HepG2 (cell line): ENCODE measurements around the gene RPRD2. TPM values are rescaled to one million over a fixed set of nuclear protein-coding genes. Genes with fewer than 3 reads are reported as not detected.

Experiments
- ADNP ChIP-seq: sonication (generic); formaldehyde crosslinking; IDR thresholded peaks from 2 replicates; pipeline ENCODE4 v1.4.0; 2020; ENCODE audit warnings: missing genetic modification reagents
- ATF6 ChIP-seq: sonication (generic); formaldehyde crosslinking; conservative IDR thresholded peaks from 2 replicates; pipeline ENCODE4 v1.4.0; 2020; ENCODE audit warnings: missing genetic modification reagents
- HNRNPH1 ChIP-seq: fragments of 200-400 bp; formaldehyde crosslinking; optimal IDR thresholded peaks from 2 replicates; pipeline ENCODE3; 2017; ENCODE audit warnings: mild to moderate bottlenecking, low read depth, low read length
- SUZ12 ChIP-seq: fragments of 150-350 bp; IDR thresholded peaks from 2 replicates; pipeline ENCODE4 v1.6.1; 2014; ENCODE audit warnings: low read depth, low read length
- TOE1 ChIP-seq: sonication (generic); formaldehyde crosslinking; IDR thresholded peaks from 2 replicates; pipeline ENCODE4 v1.4.0; 2020; ENCODE audit warnings: mild to moderate bottlenecking, missing genetic modification reagents
- TRAFD1 ChIP-seq: sonication (generic); formaldehyde crosslinking; IDR thresholded peaks from 2 replicates; pipeline ENCODE4 v1.5.1; 2020; ENCODE audit warnings: missing genetic modification reagents, mild to moderate bottlenecking, borderline replicate concordance
- ZFP91 ChIP-seq: sonication (generic); formaldehyde crosslinking; IDR thresholded peaks from 2 replicates; pipeline ENCODE4 v1.9.0; 2022; ENCODE audit warnings: missing genetic modification reagents, mild to moderate bottlenecking, borderline replicate concordance
- ZNF430 ChIP-seq: sonication (generic); formaldehyde crosslinking; IDR thresholded peaks from 2 replicates; pipeline ENCODE4 v1.9.0; 2021; ENCODE audit warnings: mild to moderate bottlenecking, missing genetic modification reagents
- ZNF512B ChIP-seq: sonication (generic); formaldehyde crosslinking; IDR thresholded peaks from 2 replicates; pipeline ENCODE4 v1.5.1; 2020; ENCODE audit warnings: missing genetic modification reagents, mild to moderate bottlenecking, borderline replicate concordance
- ZNF678 ChIP-seq: sonication (generic); formaldehyde crosslinking; IDR thresholded peaks from 2 replicates; pipeline ENCODE4 v1.4.0; 2020; ENCODE audit warnings: mild to moderate bottlenecking, missing genetic modification reagents
- ZNF687 ChIP-seq: sonication (generic); formaldehyde crosslinking; IDR thresholded peaks from 2 replicates; pipeline ENCODE4 v1.5.1; 2020; ENCODE audit warnings: mild to moderate bottlenecking, missing genetic modification reagents, moderate library complexity
- ZSCAN25 ChIP-seq: sonication (generic); formaldehyde crosslinking; IDR thresholded peaks from 2 replicates; pipeline ENCODE4 v1.8.0; 2022; ENCODE audit warnings: mild to moderate bottlenecking, missing genetic modification reagents
- ZUFSP ChIP-seq: sonication (generic); formaldehyde crosslinking; IDR thresholded peaks from 2 replicates; pipeline ENCODE4 v1.9.0; 2021; ENCODE audit warnings: missing genetic modification reagents, mild to moderate bottlenecking, borderline replicate concordance
- polyA plus RNA-seq, 8 experiments: library from polyadenylated mRNA; depleted of rRNA in 3 of 8; stranded (reverse) in 7 of 8; unstranded in 1 of 8; fragments of >200 nt; fragmentation: Illumina TruSeq in 4 of 8; extraction: Trizol in 4 of 8; gene quantifications; 2 replicates each; pipeline versions ENCODE4 v1.2.1 to v1.2.3, GENCODE V29; 2011 to 2016; ENCODE audit warnings: low read depth in 4 of 8, missing spikeins in 1 of 8, mixed read lengths in 1 of 8; ENCODE audit not compliant: insufficient read depth in 1 of 8
- total RNA-seq, 5 experiments: library from RNA; depleted of rRNA; stranded (reverse); fragments of >200 nt; fragmentation: Illumina TruSeq; extraction: Trizol; gene quantifications; 2 replicates each; pipeline ENCODE4 v1.2.3, GENCODE V29; 2016; ENCODE audit warnings: low read depth in 1 of 5

The RPRD2 gene
- total and polyA plus RNA-seq, 2 of the 13 experiments (the other 11 are each of a cell fraction or from before 2014, with no cell fraction given) = 8.0 to 8.9 TPM

- TF ChIP-seq ZUFSP (CRISPR knock-in tag) (no peak), ZNF678 (CRISPR knock-in tag) (no peak), ZSCAN25 (no peak), TRAFD1 (no peak), SUZ12 (no peak), ADNP (CRISPR knock-in tag) (no peak), HNRNPH1 (no peak), ZNF687 (CRISPR knock-in tag) (peak; percentile 95), ZFP91 (CRISPR knock-in tag) (peak; percentile 34; the same call in 1 of the 2 replicates), TOE1 (CRISPR knock-in tag) (no peak; the same call in 1 of the 2 replicates), ZNF430 (0 out of 2 replicates have a peak, but pooled peaks have one; percentile 16), ZNF512B (CRISPR knock-in tag) (0 out of 2 replicates have a peak, but pooled peaks have one; percentile 39), ATF6 (no peak)
These were observed at the start of gene RPRD2 (continued) for GRCh38 chr1:150363426-150364230.
